MCF 10A (cell line): Measurements from ENCODE around the gene CCM2. TPM values are rescaled to one million over a fixed set of nuclear protein-coding genes. Genes with fewer than 3 reads are reported as not detected.
"Not testable (repeated sequence)": the region's sequence is repeated elsewhere in the genome, so short reads cannot be mapped to it uniquely, and the experiment has no call there.

ENCODE experiments used
- BruUV-seq: library from RNA; stranded (reverse); fragments of 400-500 nt; replicated peaks from 2 replicates; lab custom pipeline; 2021; lab: Mats Ljungman, UMichigan
- CTCF ChIA-PET: fragments of 300-600 bp; sonication (Branson Sonifier 250); formaldehyde crosslinking; extraction: SDS; loops from one replicate; lab custom pipeline; 2021; ENCODE audit warnings: antibody characterized with exemption, inconsistent platforms; lab: Yijun Ruan, JAX
- POLR2A ChIA-PET: fragments of 300-600, 350-650 bp; sonication (Branson Sonifier 250); formaldehyde crosslinking; extraction: SDS; loops from one replicate; lab custom pipeline; 2020; ENCODE audit warnings: antibody characterized with exemption, inconsistent platforms; lab: Yijun Ruan, JAX
- DNase-seq: peaks from one replicate; pipeline ENCODE4 v3.0.0-alpha.2; 2018; ENCODE audit not compliant: unreplicated experiment
- H3K27ac Mint-ChIP-seq: one replicate; pipeline ENCODE4 v1.8.0; 2022; ENCODE audit warnings: mild to moderate bottlenecking, low read depth, mixed read lengths; ENCODE audit not compliant: unreplicated experiment
- H3K27me3 Mint-ChIP-seq: one replicate; pipeline ENCODE4 v1.8.0; 2022; ENCODE audit warnings: mixed read lengths; ENCODE audit not compliant: insufficient read depth, unreplicated experiment
- H3K36me3 Mint-ChIP-seq: one replicate; pipeline ENCODE4 v1.8.0; 2022; ENCODE audit warnings: mild to moderate bottlenecking, moderate library complexity, mixed read lengths; ENCODE audit not compliant: insufficient read depth, unreplicated experiment
- H3K4me1 Mint-ChIP-seq: one replicate; pipeline ENCODE4 v1.8.0; 2022; ENCODE audit warnings: mixed read lengths; ENCODE audit not compliant: insufficient read depth, unreplicated experiment
- H3K4me3 Mint-ChIP-seq: one replicate; pipeline ENCODE4 v1.8.0; 2022; ENCODE audit warnings: mild to moderate bottlenecking, moderate library complexity, mixed read lengths; ENCODE audit not compliant: unreplicated experiment
- H3K9me3 Mint-ChIP-seq: one replicate; pipeline ENCODE4 v1.8.0; 2022; ENCODE audit warnings: mixed read lengths; ENCODE audit not compliant: unreplicated experiment
- CTCF ChIP-seq: fragments of 200-600 bp; IDR thresholded peaks from one replicate; pipeline ENCODE4 v1.8.0; 2022; ENCODE audit warnings: antibody characterized with exemption, mild to moderate bottlenecking; ENCODE audit not compliant: unreplicated experiment
- intact Hi-C: fragments of 100-400 bp; cut with micrococcal nuclease; formaldehyde crosslinking; loops from 2 replicates; pipeline ENCODE4 v1.14.1; 2022
- total RNA-seq: library from RNA; stranded (reverse); gene quantifications from 2 replicates; pipeline ENCODE4 v1.2.3, GENCODE V29; 2022

The CCM2 gene
- total RNA-seq, 1 experiment from 2014 or later, result 36.2 TPM

- H3K9me3 Mint-ChIP-seq, result no peaks in the 10 kb centered on the region
- H3K27ac Mint-ChIP-seq, result peak overlapping the region; percentile 88
- H3K4me1 Mint-ChIP-seq, result peaks cover 25% of the 10 kb centered on the region
- no TSS peak for BruUV-seq
- intact Hi-C loops, result loop anchor here (10.0 kb wide), 1 partner anchor 124 kb away; the partner anchor contains the start of gene TBRG4
- ChIA-PET CTCF (interaction anchor here (0.6 to 1.6 kb wide), 6 partner anchors 9 to 133 kb away, joined by 3 to 8 read pairs (median 4); no protein-coding TSS in a partner anchor), POLR2A (interaction anchor here (0.5 to 10.6 kb wide), 8 partner anchors 9 to 768 kb away, joined by 3 to 190 read pairs (median 6); partner anchors contain the start of genes CCM2, H2AZ2, PURB and TBRG4)
- H3K36me3 Mint-ChIP-seq, result peaks cover 16% of the 10 kb centered on the region
- no peak for TF ChIP-seq CTCF
- no peaks in the 10 kb centered on the region for H3K27me3 Mint-ChIP-seq
- peak overlapping the region; percentile 14 for H3K4me3 Mint-ChIP-seq
- peak; percentile 66 for DNase-seq
Observed at GRCh38 chr7:44990109-44991023, 9.6 kb upstream of the CCM2 start.

GRCh38 chr7:44992004-44992795, 7.8 kb upstream of the CCM2 start:
- not testable (repeated sequence) for DNase-seq, BruUV-seq, H3K4me3 Mint-ChIP-seq, H3K36me3 Mint-ChIP-seq, H3K27me3 Mint-ChIP-seq, H3K9me3 Mint-ChIP-seq
- intact Hi-C loops, result loop anchor here (10.0 kb wide), 1 partner anchor 123 kb away; the partner anchor contains the start of gene TBRG4
- H3K27ac Mint-ChIP-seq, result peak overlapping the region; percentile 7
- POLR2A ChIA-PET, result interaction anchor here (0.8 to 10.6 kb wide), 2 partner anchors 8 to 144 kb away, joined by 3 to 190 read pairs; partner anchors contain the start of genes CCM2 and H2AZ2
- peaks cover 33% of the 10 kb centered on the region for H3K4me1 Mint-ChIP-seq
- CTCF ChIA-PET, result interaction anchor here (0.6 to 1.6 kb wide), 3 partner anchors 71 to 135 kb away, joined by 3 to 8 read pairs (median 6); no protein-coding TSS in a partner anchor

DNA sequence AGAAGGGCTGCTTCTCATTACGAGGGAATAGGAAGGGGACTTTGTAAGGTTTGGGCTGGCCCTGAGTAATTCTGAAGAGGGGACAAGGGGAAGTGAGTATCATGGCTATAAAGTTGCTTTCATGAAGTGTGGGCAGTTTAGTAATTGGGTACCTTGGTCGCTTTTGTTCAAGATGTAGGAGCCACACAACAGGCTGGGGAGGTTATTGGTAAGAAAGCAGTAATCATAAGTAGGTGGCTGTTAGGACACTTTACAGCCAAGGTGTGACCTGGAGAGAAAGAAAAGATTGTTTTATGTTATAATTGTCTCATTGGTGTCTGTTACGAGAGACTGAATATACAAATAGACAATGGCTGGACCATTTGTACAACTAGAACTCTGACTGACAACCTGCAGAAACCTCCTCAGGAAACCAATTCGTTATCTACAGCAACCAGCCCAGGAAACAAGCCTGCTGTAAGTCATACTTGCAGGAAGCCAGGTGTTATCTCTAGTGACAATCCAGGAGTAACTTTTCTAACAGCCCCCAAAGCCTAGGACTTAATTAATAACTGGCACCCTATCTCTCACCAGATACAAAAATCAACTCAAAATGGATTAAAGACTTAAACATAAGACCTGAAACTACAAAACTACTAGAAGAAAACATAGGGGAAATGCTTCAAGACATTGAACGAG, 5.0 kb upstream of the CCM2 start:
- H3K36me3 Mint-ChIP-seq, result no peaks in the 10 kb centered on the region
- BruUV-seq, result no TSS peak
- DNase-seq, result no peak
- TF ChIP-seq CTCF, result no peak
- intact Hi-C loops, result loop anchor here (10.0 kb wide), 1 partner anchor 120 kb away; the partner anchor contains the start of gene TBRG4
- no peaks in the 10 kb centered on the region for H3K9me3 Mint-ChIP-seq
- H3K27ac Mint-ChIP-seq, result no peak overlapping the region
- CTCF ChIA-PET, result interaction anchor here (0.7 kb wide), 1 partner anchor 128 kb away, joined by 3 read pairs; no protein-coding TSS in a partner anchor
- H3K4me1 Mint-ChIP-seq, result peaks cover 27% of the 10 kb centered on the region
- H3K27me3 Mint-ChIP-seq, result no peaks in the 10 kb centered on the region
- H3K4me3 Mint-ChIP-seq, result no peak overlapping the region
- POLR2A ChIA-PET, result interaction anchor here (0.8 kb wide), 1 partner anchor 8 kb away, joined by 4 read pairs; no protein-coding TSS in a partner anchor
